Ureter (tissue), 1 donor: ENCODE data around the gene NSUN6. TPM values are rescaled to one million over a fixed set of nuclear protein-coding genes. Genes with fewer than 3 reads are reported as not detected.

Source experiments
- DNase-seq: peaks from one replicate; pipeline ENCODE4 v3.0.0-alpha.2; 2020; ENCODE audit warnings: low spot score
- total RNA-seq: library from RNA; stranded (reverse); gene quantifications from one replicate; pipeline ENCODE4 v1.2.4, GENCODE V29; 2023
- donor health status: DM: yes; HTN: yes; CAD: no.

NSUN6 gene
- total RNA-seq, 1 donor from 2014 or later = 33.5 TPM

GRCh38 chr10:18563003-18563726 lies 88.2 kb downstream of the NSUN6 start:
- no peak for DNase-seq

- no peak for DNase-seq
Observed at GRCh38 chr10:18561861-18562551, 89.4 kb downstream of the NSUN6 start.

GRCh38 chr10:18557960-18558359 lies 93.4 kb downstream of the NSUN6 start:
- DNase-seq = no peak

GRCh38 chr10:18556522-18557147 lies 94.8 kb downstream of the NSUN6 start:
- no peak for DNase-seq

- DNase-seq = no peak
Observed at GRCh38 chr10:18554479-18554878, 96.9 kb downstream of the NSUN6 start.

GRCh38 chr10:18551473-18551872 lies 99.9 kb downstream of the NSUN6 start:
- DNase-seq = no peak

- no peak for DNase-seq
Observed at GRCh38 chr10:18549105-18549504, 102.3 kb downstream of the NSUN6 start.

- DNase-seq = no peak
Observed at GRCh38 chr10:18545621-18546305, 105.6 kb downstream of the NSUN6 start.

GRCh38 chr10:18542832-18543231 lies 108.6 kb downstream of the NSUN6 start:
- DNase-seq = no peak

- no peak for DNase-seq
Observed at GRCh38 chr10:18540195-18540594, 111.2 kb downstream of the NSUN6 start.

- no peak for DNase-seq
Observed at GRCh38 chr10:18539335-18539734, 112.1 kb downstream of the NSUN6 start.

- DNase-seq = no peak
Observed at GRCh38 chr10:18533896-18534295, 117.5 kb downstream of the NSUN6 start.

GRCh38 chr10:18532881-18533535 lies 118.4 kb downstream of the NSUN6 start:
- no peak for DNase-seq

- no peak for DNase-seq
Observed at GRCh38 chr10:18528292-18528691, 123.1 kb downstream of the NSUN6 start.

- no peak for DNase-seq
Observed at GRCh38 chr10:18527687-18528086, 123.7 kb downstream of the NSUN6 start.

GRCh38 chr10:18523858-18524257 lies 127.5 kb downstream of the NSUN6 start:
- no peak for DNase-seq

GRCh38 chr10:18523025-18523424 lies 128.4 kb downstream of the NSUN6 start:
- no peak for DNase-seq

- no peak for DNase-seq
Observed at GRCh38 chr10:18516851-18517250, 134.5 kb downstream of the NSUN6 start.

GRCh38 chr10:18514537-18514936 lies 136.8 kb downstream of the NSUN6 start:
- DNase-seq = no peak

- DNase-seq = no peak
Observed at GRCh38 chr10:18508587-18508986, 142.8 kb downstream of the NSUN6 start.

GRCh38 chr10:18505456-18506118 lies 145.8 kb downstream of the NSUN6 start:
- DNase-seq = no peak
